OCI-LY7 (cell line): Measurements from ENCODE around the gene TDRD9. TPM values are rescaled to one million over a fixed set of nuclear protein-coding genes. Genes with fewer than 3 reads are reported as not detected.

Experiments used
- BruUV-seq: library from RNA; stranded (reverse); fragments of 400-500 nt; replicated peaks from 2 replicates; lab custom pipeline; 2021; lab: Mats Ljungman, UMichigan
- CTCF ChIA-PET: fragments of 300-600 bp; sonication (Branson Sonifier 250); formaldehyde crosslinking; loops from one replicate; lab custom pipeline; 2022; ENCODE audit warnings: antibody characterized with exemption; ENCODE audit not compliant: unreplicated experiment; lab: Charles Lee
- POLR2A ChIA-PET: fragments of 300-600 bp; sonication (Branson Sonifier 250); formaldehyde crosslinking; loops from one replicate; lab custom pipeline; 2022; ENCODE audit warnings: antibody characterized with exemption; lab: Charles Lee
- DNase-seq: peaks from one replicate; pipeline ENCODE4 v3.0.0-alpha.2; 2015; ENCODE audit warnings: low spot score
- H2AFZ ChIP-seq: fragments of 200-600 bp; sonication (generic), shearing (Covaris generic); 2 replicates; pipeline ENCODE4 v1.6.1; 2014; ENCODE audit warnings: mild to moderate bottlenecking, antibody characterized with exemption, low read length, moderate library complexity
- H3K27ac ChIP-seq: fragments of 200-600 bp; sonication (generic); 2 replicates; pipeline ENCODE4 v1.5.1; 2014; ENCODE audit warnings: mixed run types, low read depth, mild to moderate bottlenecking, moderate library complexity, low read length, inconsistent platforms; ENCODE audit not compliant: poor library complexity, severe bottlenecking
- H3K36me3 ChIP-seq: fragments of 200-600 bp; sonication (generic); 2 replicates; pipeline ENCODE4 v1.6.1; 2014; ENCODE audit warnings: mild to moderate bottlenecking, antibody characterized with exemption, low read length, moderate library complexity, mixed read lengths; ENCODE audit not compliant: insufficient read depth
- H3K4me1 ChIP-seq: fragments of 200-600 bp; sonication (generic); 2 replicates; pipeline ENCODE4 v1.5.1; 2014; ENCODE audit warnings: mild to moderate bottlenecking, low read length; ENCODE audit not compliant: insufficient read depth, poor library complexity, severe bottlenecking
- H3K4me2 ChIP-seq: fragments of 200-600 bp; sonication (generic); 2 replicates; pipeline ENCODE4 v1.6.1; 2014; ENCODE audit warnings: mild to moderate bottlenecking, low read length
- H3K4me3 ChIP-seq: fragments of 200-600 bp; sonication (generic); 2 replicates; pipeline ENCODE4 v1.5.1; 2014; ENCODE audit warnings: mild to moderate bottlenecking, low read depth, low read length; ENCODE audit not compliant: poor library complexity, severe bottlenecking
- H3K79me2 ChIP-seq: fragments of 200-600 bp; sonication (generic); 2 replicates; pipeline ENCODE4 v1.6.1; 2016; ENCODE audit warnings: low read depth, mild to moderate bottlenecking, low read length, moderate library complexity, mixed read lengths; ENCODE audit not compliant: insufficient read depth
- H3K9me2 ChIP-seq: fragments of 200-600 bp; sonication (generic); 2 replicates; pipeline ENCODE4 v1.6.1; 2016; ENCODE audit warnings: mild to moderate bottlenecking, low read length, mixed read lengths; ENCODE audit not compliant: insufficient read depth
- H3K9me3 ChIP-seq: fragments of 200-600 bp; sonication (generic); 2 replicates; pipeline ENCODE4 v1.6.1; 2014; ENCODE audit warnings: mild to moderate bottlenecking, mixed run types, low read length, mixed read lengths
- H4K20me1 ChIP-seq: fragments of 200-600 bp; sonication (generic); 2 replicates; pipeline ENCODE4 v1.6.1; 2014; ENCODE audit warnings: mild to moderate bottlenecking, antibody characterized with exemption, low read length, moderate library complexity, mixed read lengths; ENCODE audit not compliant: insufficient read depth
- EZH2phosphoT487 ChIP-seq: fragments of 200-600 bp; sonication (generic); IDR thresholded peaks from 2 replicates; pipeline ENCODE4 v1.6.1; 2018; ENCODE audit warnings: low read depth, borderline replicate concordance, mild to moderate bottlenecking, mixed run types, antibody characterized with exemption, low read length, moderate library complexity, mixed read lengths
- intact Hi-C: fragments of 100-400 bp; cut with micrococcal nuclease; formaldehyde crosslinking; loops from one replicate; pipeline ENCODE4 v1.10.0; 2022; ENCODE audit not compliant: unreplicated experiment
- total RNA-seq, 2 experiments: library from RNA; depleted of rRNA in 1 of 2; stranded (reverse); fragments of >200 nt in 1 of 2; shearing (Covaris generic) in 1 of 2; gene quantifications; 2 replicates each; pipeline ENCODE4 v1.2.3, GENCODE V29; 2014 to 2022
- TF ChIP-seq, protein P1 (sequence below): fragments of 200-600 bp; sonication (generic); conservative IDR thresholded peaks from 2 replicates; pipeline ENCODE4 v1.5.1; 2014; ENCODE audit warnings: mild to moderate bottlenecking, antibody characterized with exemption, low read length, moderate library complexity, mixed read lengths

Gene TDRD9
- total RNA-seq, 2 experiments from 2014 or later = not detected

DNA sequence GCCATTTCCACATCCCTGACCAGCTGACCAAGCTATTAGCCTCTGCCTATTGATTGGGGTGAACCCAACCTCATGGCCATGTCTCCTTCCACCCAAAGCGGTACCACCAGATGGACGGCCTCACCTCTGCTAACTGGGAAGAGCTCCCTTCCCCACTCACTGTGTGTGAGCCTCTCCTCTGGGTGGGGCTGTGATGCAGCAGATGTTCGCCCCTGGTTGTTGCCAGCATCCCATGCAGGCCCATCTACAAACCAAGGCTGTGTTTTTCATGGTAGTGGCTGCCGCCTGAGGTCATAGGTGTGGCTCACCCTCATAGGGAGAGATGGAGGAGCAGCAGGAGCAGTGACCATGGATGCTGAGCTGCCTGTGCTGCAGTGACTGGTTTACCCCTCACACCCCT lies 61.7 kb downstream of the TDRD9 start:
- BruUV-seq = no TSS peak
- no peaks in the 10 kb centered on the region for H4K20me1 ChIP-seq
- H3K79me2 ChIP-seq = no peaks in the 10 kb centered on the region
- DNase-seq = no peak
- H3K4me1 ChIP-seq = no peaks in the 10 kb centered on the region
- H3K36me3 ChIP-seq = no peaks in the 10 kb centered on the region
- POLR2A ChIA-PET = no interaction called here
- no peak overlapping the region for H3K4me3 ChIP-seq
- no peak overlapping the region for H3K27ac ChIP-seq
- no peak overlapping the region for H3K4me2 ChIP-seq
- peaks cover 10% of the 10 kb centered on the region; the same call in 1 of the 2 replicates for H3K9me3 ChIP-seq
- no peaks in the 10 kb centered on the region for H3K9me2 ChIP-seq
- TF ChIP-seq, protein P1, sequence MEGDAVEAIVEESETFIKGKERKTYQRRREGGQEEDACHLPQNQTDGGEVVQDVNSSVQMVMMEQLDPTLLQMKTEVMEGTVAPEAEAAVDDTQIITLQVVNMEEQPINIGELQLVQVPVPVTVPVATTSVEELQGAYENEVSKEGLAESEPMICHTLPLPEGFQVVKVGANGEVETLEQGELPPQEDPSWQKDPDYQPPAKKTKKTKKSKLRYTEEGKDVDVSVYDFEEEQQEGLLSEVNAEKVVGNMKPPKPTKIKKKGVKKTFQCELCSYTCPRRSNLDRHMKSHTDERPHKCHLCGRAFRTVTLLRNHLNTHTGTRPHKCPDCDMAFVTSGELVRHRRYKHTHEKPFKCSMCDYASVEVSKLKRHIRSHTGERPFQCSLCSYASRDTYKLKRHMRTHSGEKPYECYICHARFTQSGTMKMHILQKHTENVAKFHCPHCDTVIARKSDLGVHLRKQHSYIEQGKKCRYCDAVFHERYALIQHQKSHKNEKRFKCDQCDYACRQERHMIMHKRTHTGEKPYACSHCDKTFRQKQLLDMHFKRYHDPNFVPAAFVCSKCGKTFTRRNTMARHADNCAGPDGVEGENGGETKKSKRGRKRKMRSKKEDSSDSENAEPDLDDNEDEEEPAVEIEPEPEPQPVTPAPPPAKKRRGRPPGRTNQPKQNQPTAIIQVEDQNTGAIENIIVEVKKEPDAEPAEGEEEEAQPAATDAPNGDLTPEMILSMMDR = no peak
- TF ChIP-seq EZH2phosphoT487 = no peak
- intact Hi-C loops = no loop called here
- CTCF ChIA-PET = no interaction called here
- no peak overlapping the region for H2AFZ ChIP-seq

- intact Hi-C loops = no loop called here
- no peak overlapping the region for H2AFZ ChIP-seq
- POLR2A ChIA-PET = interaction anchor here (0.8 to 1.0 kb wide), 2 partner anchors 10 to 748 kb away, joined by 3 to 5 read pairs; no protein-coding TSS in a partner anchor
- no peaks in the 10 kb centered on the region for H3K9me3 ChIP-seq
- no peak for DNase-seq
- no peak overlapping the region for H3K27ac ChIP-seq
- H3K4me2 ChIP-seq = no peak overlapping the region
- H3K4me3 ChIP-seq = no peak overlapping the region
- H4K20me1 ChIP-seq = no peaks in the 10 kb centered on the region
- CTCF ChIA-PET = no interaction called here
- no peaks in the 10 kb centered on the region for H3K36me3 ChIP-seq
- no peak for TF ChIP-seq EZH2phosphoT487
- TF ChIP-seq, protein P1 = no peak
- H3K79me2 ChIP-seq = no peaks in the 10 kb centered on the region
- H3K9me2 ChIP-seq = no peaks in the 10 kb centered on the region
- no peaks in the 10 kb centered on the region for H3K4me1 ChIP-seq
- BruUV-seq = no TSS peak
Measured at GRCh38 chr14:103994535-103995184, 66.4 kb downstream of the TDRD9 start.

DNA sequence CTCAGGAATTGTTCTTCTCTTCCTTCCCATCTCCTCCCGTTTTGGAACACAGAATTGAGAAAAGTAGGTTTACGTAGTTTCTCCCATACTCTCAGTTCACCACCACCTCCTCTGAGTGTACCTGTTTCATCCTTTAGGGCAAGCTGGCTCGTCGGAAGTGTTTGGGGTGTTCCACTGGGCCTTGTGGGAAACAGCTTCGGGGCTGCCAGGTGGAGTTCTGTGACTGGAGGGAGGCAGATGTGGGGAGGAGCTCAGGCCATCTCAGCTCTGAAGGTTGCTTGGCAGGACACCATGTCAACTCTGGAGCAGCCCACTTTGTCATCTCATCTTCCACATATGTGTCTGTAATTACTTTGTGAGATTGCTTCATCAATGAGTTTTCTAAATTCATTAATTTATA lies 67.6 kb downstream of the TDRD9 start:
- POLR2A ChIA-PET = interaction anchor here (0.6 kb wide), 2 partner anchors 49 to 68 kb away, joined by 3 read pairs; no protein-coding TSS in a partner anchor
- Histone ChIP-seq H3K9me2 (no peaks in the 10 kb centered on the region), H3K36me3 (no peaks in the 10 kb centered on the region), H3K27ac (no peak overlapping the region), H4K20me1 (no peaks in the 10 kb centered on the region), H3K4me3 (no peak overlapping the region), H3K79me2 (no peaks in the 10 kb centered on the region), H3K4me2 (no peak overlapping the region), H2AFZ (no peak overlapping the region), H3K9me3 (no peaks in the 10 kb centered on the region), H3K4me1 (no peaks in the 10 kb centered on the region)
- CTCF ChIA-PET = no interaction called here
- DNase-seq = no peak
- no peak for TF ChIP-seq EZH2phosphoT487
- TF ChIP-seq, protein P1 = no peak
- intact Hi-C loops = no loop called here
- BruUV-seq = no TSS peak
